Esophagus muscularis mucosa (tissue), 4 donors: ENCODE data around the gene CTSS. TPM values are rescaled to one million over a fixed set of nuclear protein-coding genes. Genes with fewer than 3 reads are reported as not detected.
A peak's percentile ranks its signal among the peaks of the same experiment; 100 is the strongest.

ENCODE experiments used
- DNase-seq: peaks from one replicate; pipeline ENCODE4 v3.0.0-alpha.2; 2017; ENCODE audit errors: extremely low spot score
- H3K27ac ChIP-seq, 4 donors: fragments of 200-600 bp; sonication (generic); replicated peaks in 1 of 4; 1 replicate in 3 of 4; 2 replicates in 1 of 4; pipeline ENCODE4 v1.5.1; 2016 to 2019; ENCODE audit warnings: mild to moderate bottlenecking in 1 of 4
- H3K27me3 ChIP-seq, 4 donors: fragments of 200-600 bp; sonication (generic); one replicate each; pipeline versions ENCODE4 v1.5.1 to v1.6.0; 2016 to 2019
- H3K36me3 ChIP-seq, 4 donors: fragments of 200-600 bp; sonication (generic); one replicate each; pipeline ENCODE4 v1.5.1; 2016 to 2019
- H3K4me1 ChIP-seq, 4 donors: fragments of 200-600 bp; sonication (generic); one replicate each; pipeline ENCODE4 v1.5.1; 2016 to 2019
- H3K4me3 ChIP-seq, 4 donors: fragments of 200-600 bp; sonication (generic); 1 replicate in 2 of 4; 2 replicates in 2 of 4; pipeline ENCODE4 v1.5.1; 2016 to 2019; ENCODE audit warnings: mild to moderate bottlenecking in 4 of 4, moderate library complexity in 1 of 4
- H3K9me3 ChIP-seq, 4 donors: fragments of 200-600 bp; sonication (generic); 1 replicate in 3 of 4; 2 replicates in 1 of 4; pipeline ENCODE4 v1.5.1; 2016 to 2019
- EP300 ChIP-seq: sonication (generic); formaldehyde crosslinking; IDR thresholded peaks from one replicate; pipeline ENCODE4 v1.6.1; 2017; ENCODE audit warnings: antibody characterized with exemption
- POLR2A ChIP-seq: fragments of 450-650 bp; IDR thresholded peaks from one replicate; pipeline ENCODE4 v1.6.1; 2017; ENCODE audit warnings: antibody characterized with exemption, moderate library complexity, mild to moderate bottlenecking, low read depth
- POLR2AphosphoS5 ChIP-seq, 2 donors: sonication (generic); formaldehyde crosslinking; IDR thresholded peaks; one replicate each; pipeline ENCODE4 v1.6.1; 2017; ENCODE audit warnings: antibody characterized with exemption in 2 of 2
- WGBS: methylation state at CpG from one replicate; pipeline ENCODE4 v1.1.5; 2018; 5-methylcytosine and 5-hydroxymethylcytosine counted together
- intact Hi-C: fragments of 100-400 bp; cut with DNase I; formaldehyde crosslinking; loops from one replicate; pipeline ENCODE4 v1.15.1; 2023
- small RNA-seq, 3 donors: library from RNA; depleted of rRNA; stranded (forward); fragments of <200 nt; gene quantifications; one replicate each; pipeline ENCODE3, GENCODE V24; 2016
- total RNA-seq, 4 donors: library from RNA; depleted of rRNA; stranded (reverse); fragments of >200 nt; gene quantifications; one replicate each; pipeline versions ENCODE4 v1.1.0 to v1.2.1, GENCODE V29; 2016
- TF ChIP-seq, protein P1 (sequence below), 3 experiments: fragments of 200-600 bp in 2 of 3; fragments of 450-650 bp in 1 of 3; sonication (generic) in 2 of 3; IDR thresholded peaks; one replicate each; pipeline ENCODE4 v1.5.1; 2017 to 2019; ENCODE audit warnings: antibody characterized with exemption in 3 of 3, mild to moderate bottlenecking in 2 of 3, moderate library complexity in 1 of 3

The CTSS gene
- total RNA-seq, 4 donors from 2014 or later: 20.2 to 82.7 (median 45.2) TPM

DNA sequence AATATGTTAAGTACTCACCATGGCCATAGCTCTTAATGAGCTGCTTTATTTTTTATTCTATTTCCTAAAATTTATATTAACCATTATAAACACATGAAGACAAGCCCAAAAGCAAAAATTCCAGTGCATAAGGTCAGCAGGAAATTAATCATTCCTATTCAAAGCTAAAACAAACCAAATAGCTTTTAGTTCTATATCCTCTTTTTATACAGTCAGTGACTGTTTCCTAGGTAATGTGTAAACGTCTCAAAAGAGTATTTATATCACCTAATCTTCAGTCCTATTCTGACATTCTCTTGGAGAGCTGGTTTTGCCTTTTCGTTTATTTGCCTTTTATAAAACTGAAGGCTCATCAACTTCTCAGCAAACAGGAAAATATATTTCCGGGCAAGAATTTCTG, 72.9 kb downstream of the CTSS start:
- TF ChIP-seq POLR2AphosphoS5 (IDR thresholded peaks at IDR 0.05) (no peak), POLR2A (no peak), EP300 (no peak)
- TF ChIP-seq, protein P1, sequence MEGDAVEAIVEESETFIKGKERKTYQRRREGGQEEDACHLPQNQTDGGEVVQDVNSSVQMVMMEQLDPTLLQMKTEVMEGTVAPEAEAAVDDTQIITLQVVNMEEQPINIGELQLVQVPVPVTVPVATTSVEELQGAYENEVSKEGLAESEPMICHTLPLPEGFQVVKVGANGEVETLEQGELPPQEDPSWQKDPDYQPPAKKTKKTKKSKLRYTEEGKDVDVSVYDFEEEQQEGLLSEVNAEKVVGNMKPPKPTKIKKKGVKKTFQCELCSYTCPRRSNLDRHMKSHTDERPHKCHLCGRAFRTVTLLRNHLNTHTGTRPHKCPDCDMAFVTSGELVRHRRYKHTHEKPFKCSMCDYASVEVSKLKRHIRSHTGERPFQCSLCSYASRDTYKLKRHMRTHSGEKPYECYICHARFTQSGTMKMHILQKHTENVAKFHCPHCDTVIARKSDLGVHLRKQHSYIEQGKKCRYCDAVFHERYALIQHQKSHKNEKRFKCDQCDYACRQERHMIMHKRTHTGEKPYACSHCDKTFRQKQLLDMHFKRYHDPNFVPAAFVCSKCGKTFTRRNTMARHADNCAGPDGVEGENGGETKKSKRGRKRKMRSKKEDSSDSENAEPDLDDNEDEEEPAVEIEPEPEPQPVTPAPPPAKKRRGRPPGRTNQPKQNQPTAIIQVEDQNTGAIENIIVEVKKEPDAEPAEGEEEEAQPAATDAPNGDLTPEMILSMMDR (IDR thresholded peaks at IDR 0.05): no peak
- Histone ChIP-seq H3K9me3 (no peaks in the 10 kb centered on the region), H3K4me3 (no peak overlapping the region), H3K27me3 (no peaks in the 10 kb centered on the region), H3K36me3 (peaks cover 16 to 61% (median 36%) of the 10 kb centered on the region in 4 donors), H3K4me1 (peaks cover 11 to 39% (median 34%) of the 10 kb centered on the region in 4 donors), H3K27ac (peak overlapping the region in 3 of 4 donors; percentile 12 to 51 (median 14))
- intact Hi-C loops: loop anchor here (10.0 kb wide), 1 partner anchor 312 kb away; the partner anchor contains the start of genes MINDY1 and PRUNE1
- DNase-seq: no peak
- 28% methylated on average over 3 of the region's 3 CpGs for WGBS

DNA sequence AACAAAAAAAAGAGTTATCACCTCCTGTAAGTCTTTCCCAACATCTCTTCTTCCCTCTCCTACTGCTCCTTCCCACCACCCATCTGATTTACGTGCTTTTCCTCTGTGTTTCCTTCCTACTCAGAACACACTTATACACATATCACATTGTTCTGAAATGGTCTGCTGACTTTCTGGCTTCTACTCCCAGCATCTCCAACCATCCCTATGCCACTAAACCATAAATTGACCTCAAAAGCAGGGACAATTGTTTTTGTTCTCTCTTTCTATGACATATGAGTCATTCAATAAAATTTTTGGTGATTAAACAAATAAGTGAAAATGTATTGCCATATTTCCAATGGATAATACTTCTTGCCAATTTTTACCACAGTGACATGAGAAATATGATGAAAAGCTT, 76.8 kb downstream of the CTSS start:
- 81% methylated on average over 1 of the region's 1 CpG for WGBS
- no peaks in the 10 kb centered on the region for H3K27me3 ChIP-seq
- H3K36me3 ChIP-seq: peaks cover 7 to 65% (median 36%) of the 10 kb centered on the region in 4 donors
- H3K27ac ChIP-seq: no peak overlapping the region
- no peak for DNase-seq
- H3K4me3 ChIP-seq: no peak overlapping the region
- no peak for TF ChIP-seq POLR2AphosphoS5 (IDR thresholded peaks at IDR 0.05)
- no peak for TF ChIP-seq POLR2A
- peaks cover 0 to 19% (median 14%) of the 10 kb centered on the region in 4 donors for H3K4me1 ChIP-seq
- no peaks in the 10 kb centered on the region for H3K9me3 ChIP-seq
- intact Hi-C loops: no loop called here

DNA sequence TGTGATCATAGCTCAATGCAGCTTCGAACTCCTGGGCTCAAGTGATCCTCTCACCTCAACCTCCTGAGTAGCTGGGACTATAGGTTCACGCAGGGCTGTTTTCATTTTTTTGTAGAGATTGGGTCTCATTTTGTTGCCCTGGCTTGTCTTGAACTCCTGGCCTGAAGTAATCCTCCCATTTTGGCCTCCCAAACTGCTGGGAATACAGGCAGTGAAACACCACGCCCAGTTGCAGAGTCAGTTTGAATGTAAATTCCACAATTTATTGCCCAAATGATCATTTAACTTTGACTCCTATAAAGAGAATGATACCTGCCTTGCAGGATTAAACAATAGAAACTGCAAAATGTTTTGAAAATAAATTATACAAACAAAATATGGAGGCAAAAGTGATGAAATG, 79.3 kb downstream of the CTSS start:
- H3K27me3 ChIP-seq: no peaks in the 10 kb centered on the region
- H3K27ac ChIP-seq: no peak overlapping the region
- intact Hi-C loops: no loop called here
- TF ChIP-seq, protein P1 (IDR thresholded peaks at IDR 0.05): no peak
- no peak for TF ChIP-seq EP300
- no peak for TF ChIP-seq POLR2A
- TF ChIP-seq POLR2AphosphoS5 (IDR thresholded peaks at IDR 0.05): no peak
- WGBS: 93% methylated on average over 3 of the region's 3 CpGs
- no peaks in the 10 kb centered on the region for H3K9me3 ChIP-seq
- H3K4me1 ChIP-seq: peaks cover 0 to 6% (median 2%) of the 10 kb centered on the region in 4 donors
- peaks cover 0 to 58% (median 32%) of the 10 kb centered on the region in 4 donors for H3K36me3 ChIP-seq
- H3K4me3 ChIP-seq: no peak overlapping the region
- no peak for DNase-seq

DNA sequence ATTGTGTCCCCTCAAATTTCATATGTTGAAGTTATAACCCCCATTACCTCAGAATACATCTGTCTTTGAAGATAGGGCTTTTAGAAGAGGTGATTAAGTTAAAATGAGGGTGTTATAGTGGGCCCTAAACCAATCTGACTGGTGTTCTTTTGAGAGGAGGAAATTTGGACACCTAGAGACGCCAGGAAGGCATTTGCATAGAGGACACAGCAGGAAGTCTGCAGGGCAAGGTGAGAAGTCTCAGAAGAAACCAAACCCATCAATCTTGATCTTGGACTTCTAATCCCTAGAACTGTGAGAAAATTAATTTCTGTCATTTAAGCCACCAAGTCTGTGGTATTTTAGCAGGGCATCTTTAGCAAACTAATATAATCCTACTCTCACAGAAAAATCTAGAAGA, 81.7 kb downstream of the CTSS start:
- peaks cover 0 to 4% (median 0%) of the 10 kb centered on the region in 4 donors for H3K4me1 ChIP-seq
- DNase-seq: no peak
- peaks cover 0 to 48% (median 27%) of the 10 kb centered on the region in 4 donors for H3K36me3 ChIP-seq
- TF ChIP-seq, protein P1 (IDR thresholded peaks at IDR 0.05): no peak
- TF ChIP-seq POLR2AphosphoS5 (IDR thresholded peaks at IDR 0.05): no peak
- no peak for TF ChIP-seq EP300
- TF ChIP-seq POLR2A: no peak
- no peak overlapping the region for H3K4me3 ChIP-seq
- no peaks in the 10 kb centered on the region for H3K27me3 ChIP-seq
- intact Hi-C loops: no loop called here
- 79% methylated on average over 1 of the region's 1 CpG for WGBS
- H3K27ac ChIP-seq: no peak overlapping the region
- no peaks in the 10 kb centered on the region for H3K9me3 ChIP-seq

Small RNA genes within 50 kb of the gene (small RNA-seq; reads per million reads assigned to genes)
- 0 reads per million in 3 donors for gene RNU6-1042P
- 0 reads per million in 3 donors for gene RNU6-1309P

Other genes starting within 250 kb of the CTSS start
- gene ADAMTSL4, start 216.4 kb downstream of the CTSS start, total RNA-seq: 10 to 100 TPM; 33.6 to 86.1 (median 48.2) TPM
- gene MCL1, start 186.2 kb downstream of the CTSS start, total RNA-seq: 100 to 1,000 TPM; 192 to 460 (median 255) TPM
- gene ENSA, start 136.2 kb downstream of the CTSS start, total RNA-seq: 100 to 1,000 TPM; 110 to 212 (median 141) TPM
- 10 to 100 TPM; 16.2 to 23.9 (median 21.6) TPM for gene GOLPH3L, start 68.6 kb downstream of the CTSS start, total RNA-seq
- gene HORMAD1, start 44.9 kb downstream of the CTSS start, total RNA-seq: under 1 TPM in 2 of 4 donors, not detected in 2; 0.33 to 0.58 TPM
- gene CTSK, start 42.5 kb upstream of the CTSS start, total RNA-seq: 10 to 100 TPM; 29.5 to 49.3 (median 32.7) TPM
- 10 to 100 TPM; 39.5 to 44.5 (median 42.1) TPM for gene ARNT, start 110.8 kb upstream of the CTSS start, total RNA-seq
- gene CTXND2, start 121.4 kb upstream of the CTSS start, total RNA-seq: not detected
- gene SETDB1, start 160.6 kb upstream of the CTSS start, total RNA-seq: 10 to 100 TPM; 24.9 to 30.2 (median 27.7) TPM
- 100 to 1,000 TPM in 3 of 4 donors, 10 to 100 TPM in 1; 91.8 to 130 (median 117) TPM for gene CERS2, start 209.1 kb upstream of the CTSS start, total RNA-seq
- gene ANXA9, start 216.5 kb upstream of the CTSS start, total RNA-seq: under 1 TPM; 0.13 to 0.42 (median 0.34) TPM
- 10 to 100 TPM; 21.6 to 31.7 (median 27.0) TPM for gene MINDY1, start 241.1 kb upstream of the CTSS start, total RNA-seq
- gene PRUNE1, start 242.7 kb upstream of the CTSS start, total RNA-seq: 10 to 100 TPM; 17.4 to 40.7 (median 23.1) TPM